Smooth muscle cell (in vitro differentiated cells): ENCODE measurements around the gene CELF5. TPM values are rescaled to one million over a fixed set of nuclear protein-coding genes. Genes with fewer than 3 reads are reported as not detected.
"Not testable (repeated sequence)": the region's sequence is repeated elsewhere in the genome, so short reads cannot be mapped to it uniquely, and the experiment has no call there.

ENCODE experiments used
- DNase-seq: peaks from one replicate; lab custom pipeline; 2025; ENCODE audit not compliant: unreplicated experiment; lab: John Stamatoyannopoulos, UW
- H2AFZ ChIP-seq: fragments of 200-600 bp; sonication (generic); 2 replicates; pipeline ENCODE4 v1.6.0; 2016; ENCODE audit warnings: antibody characterized with exemption, low read depth, mild to moderate bottlenecking
- H3F3A ChIP-seq: fragments of 200-600 bp; sonication (generic); 2 replicates; pipeline ENCODE4 v1.6.0; 2017; ENCODE audit warnings: antibody characterized with exemption, low read depth
- H3K27ac ChIP-seq: fragments of 200-600 bp; sonication (generic); 2 replicates; pipeline ENCODE4 v1.5.1; 2016; ENCODE audit warnings: low read depth, mild to moderate bottlenecking
- H3K27me3 ChIP-seq: fragments of 200-600 bp; sonication (generic); 2 replicates; pipeline ENCODE4 v1.6.1; 2016; ENCODE audit warnings: low read depth, mild to moderate bottlenecking
- H3K36me3 ChIP-seq: fragments of 200-600 bp; sonication (generic); 2 replicates; pipeline ENCODE4 v1.5.1; 2016; ENCODE audit warnings: low read depth
- H3K4me1 ChIP-seq: fragments of 200-600 bp; sonication (generic); 2 replicates; pipeline ENCODE4 v1.5.1; 2016; ENCODE audit warnings: low read depth
- H3K4me2 ChIP-seq: fragments of 200-600 bp; sonication (generic); 2 replicates; pipeline ENCODE4 v1.6.0; 2016; ENCODE audit warnings: mild to moderate bottlenecking
- H3K4me3 ChIP-seq: fragments of 200-600 bp; sonication (generic); 2 replicates; pipeline ENCODE4 v1.5.1; 2016; ENCODE audit warnings: mild to moderate bottlenecking
- H3K79me2 ChIP-seq: fragments of 200-600 bp; sonication (generic); 2 replicates; pipeline ENCODE4 v1.6.0; 2016; ENCODE audit warnings: low read depth, mild to moderate bottlenecking
- H3K9ac ChIP-seq: fragments of 200-600 bp; sonication (generic); 2 replicates; pipeline ENCODE4 v1.6.0; 2016; ENCODE audit warnings: low read depth
- H3K9me3 ChIP-seq: fragments of 200-600 bp; sonication (generic); replicated peaks from 2 replicates; pipeline ENCODE4 v1.5.1; 2016; ENCODE audit warnings: low read depth
- H4K20me1 ChIP-seq: fragments of 200-600 bp; sonication (generic); 2 replicates; pipeline ENCODE4 v1.6.0; 2016; ENCODE audit warnings: low read depth
- WGBS: methylation state at CpG from one replicate; pipeline ENCODE4 v1.1.7; 2016; ENCODE audit warnings: low lambda C conversion rate; 5-methylcytosine and 5-hydroxymethylcytosine counted together
- polyA plus RNA-seq: library from polyadenylated mRNA; unstranded; fragments of >200 nt; fragmentation: Nextera tagmentation; extraction: Ambion mirVana; gene quantifications from 2 replicates; pipeline ENCODE4 v1.2.1, GENCODE V29; 2016
- total RNA-seq: library from RNA; depleted of rRNA; stranded (reverse); fragments of >200 nt; gene quantifications from 2 replicates; pipeline ENCODE4 v1.2.3, GENCODE V29; 2014
- TF ChIP-seq, protein P1 (sequence below): fragments of 200-600 bp; sonication (generic); IDR thresholded peaks from 2 replicates; pipeline ENCODE4 v1.5.1; 2017; ENCODE audit warnings: borderline replicate concordance, mild to moderate bottlenecking, antibody characterized with exemption; ENCODE audit not compliant: insufficient read depth, poor library complexity, severe bottlenecking

Gene CELF5
- total and polyA plus RNA-seq, 2 experiments from 2014 or later: 0.18 TPM; not detected in 1

DNA sequence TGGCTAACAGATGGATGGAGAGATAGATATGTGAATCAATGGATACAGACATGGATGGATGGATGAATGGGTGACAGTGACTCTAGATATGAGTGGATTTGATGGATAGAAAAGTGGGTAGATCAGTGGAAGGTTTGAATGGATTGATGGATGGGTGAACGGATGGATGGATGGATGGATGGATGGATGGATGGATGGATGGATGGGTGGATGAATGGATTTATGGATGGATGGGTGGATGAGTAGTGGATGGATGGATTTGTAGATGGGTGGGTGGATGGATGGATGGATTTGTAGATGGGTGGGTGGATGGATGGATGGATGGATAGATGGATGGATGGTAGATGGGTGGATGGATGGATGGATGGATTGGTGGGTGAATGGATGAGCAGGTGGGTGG is 6.8 kb downstream of the CELF5 start:
- no peak overlapping the region for H3K27ac ChIP-seq
- peaks cover 46% of the 10 kb centered on the region for H3K27me3 ChIP-seq
- H4K20me1 ChIP-seq: no peaks in the 10 kb centered on the region
- 96% methylated on average over 1 of the region's 1 CpG for WGBS
- H3F3A ChIP-seq: no peaks in the 10 kb centered on the region
- no peak overlapping the region for H3K4me2 ChIP-seq
- H3K9ac ChIP-seq: no peak overlapping the region
- no peaks in the 10 kb centered on the region for H3K4me1 ChIP-seq
- no peaks in the 10 kb centered on the region for H3K9me3 ChIP-seq
- DNase-seq: no peak
- H2AFZ ChIP-seq: no peak overlapping the region
- no peak overlapping the region for H3K4me3 ChIP-seq
- TF ChIP-seq, protein P1, sequence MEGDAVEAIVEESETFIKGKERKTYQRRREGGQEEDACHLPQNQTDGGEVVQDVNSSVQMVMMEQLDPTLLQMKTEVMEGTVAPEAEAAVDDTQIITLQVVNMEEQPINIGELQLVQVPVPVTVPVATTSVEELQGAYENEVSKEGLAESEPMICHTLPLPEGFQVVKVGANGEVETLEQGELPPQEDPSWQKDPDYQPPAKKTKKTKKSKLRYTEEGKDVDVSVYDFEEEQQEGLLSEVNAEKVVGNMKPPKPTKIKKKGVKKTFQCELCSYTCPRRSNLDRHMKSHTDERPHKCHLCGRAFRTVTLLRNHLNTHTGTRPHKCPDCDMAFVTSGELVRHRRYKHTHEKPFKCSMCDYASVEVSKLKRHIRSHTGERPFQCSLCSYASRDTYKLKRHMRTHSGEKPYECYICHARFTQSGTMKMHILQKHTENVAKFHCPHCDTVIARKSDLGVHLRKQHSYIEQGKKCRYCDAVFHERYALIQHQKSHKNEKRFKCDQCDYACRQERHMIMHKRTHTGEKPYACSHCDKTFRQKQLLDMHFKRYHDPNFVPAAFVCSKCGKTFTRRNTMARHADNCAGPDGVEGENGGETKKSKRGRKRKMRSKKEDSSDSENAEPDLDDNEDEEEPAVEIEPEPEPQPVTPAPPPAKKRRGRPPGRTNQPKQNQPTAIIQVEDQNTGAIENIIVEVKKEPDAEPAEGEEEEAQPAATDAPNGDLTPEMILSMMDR: no peak
- H3K36me3 ChIP-seq: no peaks in the 10 kb centered on the region
- H3K79me2 ChIP-seq: no peaks in the 10 kb centered on the region

DNA sequence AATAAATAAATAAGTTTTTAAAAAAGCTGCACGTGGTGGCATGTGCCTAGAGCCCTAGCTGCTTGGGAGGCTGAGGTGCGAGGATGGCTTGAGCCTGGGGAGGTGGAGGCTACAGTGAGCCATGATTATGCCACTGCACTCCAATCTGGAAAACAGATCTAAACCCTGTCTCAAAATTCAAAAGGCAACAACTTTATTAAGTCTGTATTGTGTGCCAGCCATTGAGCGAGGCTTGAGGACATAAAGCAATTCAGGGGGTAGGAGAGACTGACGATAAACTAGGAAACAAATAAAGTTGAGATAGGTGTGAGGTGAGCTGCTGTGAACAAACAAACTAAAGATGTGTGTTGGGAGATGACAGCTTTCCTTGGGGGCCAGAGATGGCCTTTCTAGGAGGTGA is 8.7 kb downstream of the CELF5 start:
- Histone ChIP-seq H3K4me1 (no peaks in the 10 kb centered on the region), H3K27me3 (peaks cover 28% of the 10 kb centered on the region), H3K9ac (no peak overlapping the region), H3K36me3 (no peaks in the 10 kb centered on the region), H3F3A (no peaks in the 10 kb centered on the region), H3K4me2 (no peak overlapping the region), H3K27ac (no peak overlapping the region), H3K79me2 (no peaks in the 10 kb centered on the region), H2AFZ (no peak overlapping the region), H3K4me3 (no peak overlapping the region), H4K20me1 (no peaks in the 10 kb centered on the region), H3K9me3 (no peaks in the 10 kb centered on the region)
- WGBS: 88% methylated on average over 4 of the region's 4 CpGs
- DNase-seq: no peak
- TF ChIP-seq, protein P1: no peak

DNA sequence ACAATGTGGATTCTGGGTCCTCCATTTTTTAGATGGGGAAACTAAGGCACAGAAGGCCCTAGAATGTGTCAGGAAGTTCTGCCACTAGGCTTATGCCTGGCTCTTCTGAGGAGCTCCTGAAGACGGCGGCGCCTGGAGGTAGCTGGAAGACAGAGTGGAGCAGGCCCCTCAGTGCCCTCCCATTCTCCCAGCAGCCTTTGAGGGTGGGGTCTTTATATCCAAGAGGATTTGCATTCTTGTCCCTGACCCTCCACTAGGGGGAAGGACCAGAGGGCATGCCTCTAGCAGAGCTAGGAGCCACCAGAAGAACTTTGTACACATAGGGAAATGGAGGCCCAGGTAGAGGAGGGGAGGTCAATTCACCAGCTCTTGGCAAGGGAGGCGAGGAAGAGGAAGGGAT is 9.4 kb downstream of the CELF5 start:
- Histone ChIP-seq H3K9ac (no peak overlapping the region), H3K36me3 (no peaks in the 10 kb centered on the region), H2AFZ (no peak overlapping the region), H3F3A (no peaks in the 10 kb centered on the region), H3K79me2 (no peaks in the 10 kb centered on the region), H3K4me1 (no peaks in the 10 kb centered on the region), H3K27me3 (peaks cover 21% of the 10 kb centered on the region), H3K27ac (no peak overlapping the region), H4K20me1 (no peaks in the 10 kb centered on the region), H3K9me3 (no peaks in the 10 kb centered on the region), H3K4me2 (no peak overlapping the region), H3K4me3 (no peak overlapping the region)
- WGBS: 75% methylated on average over 4 of the region's 4 CpGs
- TF ChIP-seq, protein P1: no peak
- no peak for DNase-seq

DNA sequence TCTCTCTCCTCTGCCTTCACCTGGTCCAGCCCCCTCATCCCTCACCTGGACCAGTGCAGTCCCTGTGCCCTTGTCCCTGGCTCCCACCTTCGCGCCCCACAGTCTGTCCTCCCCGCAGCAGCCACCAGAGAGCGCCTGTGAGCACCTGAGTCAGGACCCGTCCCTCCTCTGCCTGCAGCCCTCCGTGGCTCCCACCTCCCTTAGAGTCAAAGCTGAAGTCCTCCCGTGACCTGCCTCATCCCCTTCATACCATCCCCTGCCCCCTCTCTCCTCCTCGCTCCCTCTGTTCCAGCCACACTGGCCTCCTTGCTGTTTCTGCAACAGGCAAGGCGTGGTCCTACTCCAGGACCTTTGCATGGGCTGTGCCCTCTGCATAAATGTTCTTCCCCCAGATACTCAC is 10.3 kb downstream of the CELF5 start:
- Histone ChIP-seq H3K79me2 (no peaks in the 10 kb centered on the region), H3K4me1 (no peaks in the 10 kb centered on the region), H2AFZ (no peak overlapping the region), H3K27me3 (peaks cover 12% of the 10 kb centered on the region), H3K36me3 (no peaks in the 10 kb centered on the region), H4K20me1 (no peaks in the 10 kb centered on the region), H3K9ac (no peak overlapping the region), H3K27ac (no peak overlapping the region), H3K4me3 (no peak overlapping the region), H3K9me3 (no peaks in the 10 kb centered on the region), H3K4me2 (no peak overlapping the region), H3F3A (no peaks in the 10 kb centered on the region)
- TF ChIP-seq, protein P1: no peak
- 61% methylated on average over 8 of the region's 9 CpGs for WGBS
- no peak for DNase-seq

DNA sequence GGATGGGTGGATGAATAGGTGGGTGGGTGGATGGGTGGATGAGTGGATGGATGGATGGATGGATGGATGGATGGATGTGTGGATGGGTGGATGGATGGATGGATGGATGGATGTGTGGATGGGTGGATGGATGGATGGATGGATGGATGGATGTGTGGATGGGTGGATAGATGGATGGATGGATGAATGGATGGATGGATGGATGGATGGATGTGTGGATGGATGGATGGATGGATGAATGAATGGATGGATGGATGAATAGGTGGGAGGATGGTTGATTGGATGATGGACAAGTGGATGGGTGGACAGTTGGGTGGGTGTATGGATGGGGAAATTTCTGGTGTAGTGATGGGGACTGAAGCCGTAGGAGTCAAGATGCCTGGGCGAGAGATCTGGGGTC is 11.1 kb downstream of the CELF5 start:
- not testable (repeated sequence) for H3K27ac ChIP-seq, H4K20me1 ChIP-seq, H3K79me2 ChIP-seq, H3K4me2 ChIP-seq, DNase-seq, H3K9ac ChIP-seq, H3K36me3 ChIP-seq, H3K27me3 ChIP-seq, H3F3A ChIP-seq, H3K4me3 ChIP-seq, H2AFZ ChIP-seq, H3K9me3 ChIP-seq, H3K4me1 ChIP-seq
- WGBS: 83% methylated on average over 2 of the region's 2 CpGs
